BE2C (cell line): ENCODE measurements around the gene SULT2B1.

Source experiments
- DNase-seq: peaks from one replicate; pipeline ENCODE4 v3.0.0-alpha.2; 2020
- H3K27me3 ChIP-seq: fragments of 250-450 bp; sonication (Bioruptor Pico); 2 replicates; pipeline ENCODE4 v1.5.1; 2020; ENCODE audit warnings: mild to moderate bottlenecking
- H3K36me3 ChIP-seq: fragments of 250-450 bp; sonication (Bioruptor Pico); 2 replicates; pipeline ENCODE4 v1.5.1; 2020; ENCODE audit warnings: mild to moderate bottlenecking
- H3K4me1 ChIP-seq: fragments of 250-450 bp; sonication (Bioruptor Pico); 2 replicates; pipeline ENCODE4 v1.5.1; 2020
- H3K4me3 ChIP-seq: 2 replicates; pipeline ENCODE4 v1.5.1; 2011; ENCODE audit warnings: low read depth, low read length
- H3K9me3 ChIP-seq: fragments of 250-450 bp; sonication (Bioruptor Pico); 2 replicates; pipeline ENCODE4 v1.5.1; 2020
- TF ChIP-seq, protein P1 (sequence below): IDR thresholded peaks from 2 replicates; pipeline ENCODE4 v1.5.1; 2012; ENCODE audit warnings: mild to moderate bottlenecking, low read depth, low read length

The SULT2B1 gene

DNA sequence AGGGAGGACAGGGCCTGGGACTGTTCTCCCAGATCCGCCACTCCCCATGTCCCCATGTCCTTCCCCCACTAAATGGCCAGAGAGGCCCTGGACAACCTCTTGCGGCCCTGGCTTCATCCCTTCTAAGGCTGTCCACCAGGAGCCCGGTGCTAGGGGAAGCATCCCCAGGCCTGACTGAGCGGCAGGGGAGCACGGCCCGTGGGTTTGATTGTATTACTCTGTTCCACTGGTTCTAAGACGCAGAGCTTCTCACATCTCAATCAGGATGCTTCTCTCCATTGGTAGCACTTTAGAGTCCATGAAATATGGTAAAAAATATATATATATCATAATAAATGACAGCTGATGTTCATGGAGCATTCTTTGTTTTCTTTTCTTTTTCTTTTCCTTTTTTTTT, 55.4 kb downstream of the SULT2B1 start:
- Histone ChIP-seq H3K27me3 (no peaks in the 10 kb centered on the region), H3K9me3 (no peaks in the 10 kb centered on the region), H3K36me3 (no peaks in the 10 kb centered on the region), H3K4me1 (no peaks in the 10 kb centered on the region; the same call in 1 of the 2 replicates), H3K4me3 (no peak overlapping the region)
- DNase-seq = no peak
- TF ChIP-seq, protein P1, sequence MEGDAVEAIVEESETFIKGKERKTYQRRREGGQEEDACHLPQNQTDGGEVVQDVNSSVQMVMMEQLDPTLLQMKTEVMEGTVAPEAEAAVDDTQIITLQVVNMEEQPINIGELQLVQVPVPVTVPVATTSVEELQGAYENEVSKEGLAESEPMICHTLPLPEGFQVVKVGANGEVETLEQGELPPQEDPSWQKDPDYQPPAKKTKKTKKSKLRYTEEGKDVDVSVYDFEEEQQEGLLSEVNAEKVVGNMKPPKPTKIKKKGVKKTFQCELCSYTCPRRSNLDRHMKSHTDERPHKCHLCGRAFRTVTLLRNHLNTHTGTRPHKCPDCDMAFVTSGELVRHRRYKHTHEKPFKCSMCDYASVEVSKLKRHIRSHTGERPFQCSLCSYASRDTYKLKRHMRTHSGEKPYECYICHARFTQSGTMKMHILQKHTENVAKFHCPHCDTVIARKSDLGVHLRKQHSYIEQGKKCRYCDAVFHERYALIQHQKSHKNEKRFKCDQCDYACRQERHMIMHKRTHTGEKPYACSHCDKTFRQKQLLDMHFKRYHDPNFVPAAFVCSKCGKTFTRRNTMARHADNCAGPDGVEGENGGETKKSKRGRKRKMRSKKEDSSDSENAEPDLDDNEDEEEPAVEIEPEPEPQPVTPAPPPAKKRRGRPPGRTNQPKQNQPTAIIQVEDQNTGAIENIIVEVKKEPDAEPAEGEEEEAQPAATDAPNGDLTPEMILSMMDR = no peak

DNA sequence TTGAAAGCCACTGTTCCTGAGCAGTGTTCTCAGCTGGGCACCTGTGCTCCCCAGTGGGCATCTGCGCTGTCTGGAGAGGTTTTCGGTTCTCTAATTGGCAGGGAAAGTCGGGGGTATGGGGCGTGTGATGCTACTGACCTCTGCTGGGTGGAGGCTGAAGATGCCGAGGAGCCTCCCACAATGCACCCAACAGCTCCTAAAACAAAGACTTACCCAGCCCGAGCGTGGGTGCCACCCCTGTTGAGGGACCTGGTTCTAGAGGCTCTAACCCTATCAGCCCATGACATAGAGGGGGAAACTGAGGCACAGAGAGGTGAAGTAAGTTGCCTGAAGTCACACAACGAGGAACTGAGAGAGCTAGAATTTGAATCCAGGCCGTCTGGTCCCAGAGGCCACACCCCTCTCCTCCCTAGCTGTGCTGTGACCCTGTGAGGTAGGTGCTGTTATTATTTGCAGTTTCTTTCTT, 56.9 kb downstream of the SULT2B1 start:
- Histone ChIP-seq H3K4me3 (peak overlapping the region; percentile 29; the same call in 1 of the 2 replicates), H3K4me1 (peaks cover 3% of the 10 kb centered on the region), H3K36me3 (no peaks in the 10 kb centered on the region), H3K27me3 (no peaks in the 10 kb centered on the region), H3K9me3 (no peaks in the 10 kb centered on the region)
- TF ChIP-seq, protein P1 = peak; percentile 81
- DNase-seq = peak; percentile 66

DNA sequence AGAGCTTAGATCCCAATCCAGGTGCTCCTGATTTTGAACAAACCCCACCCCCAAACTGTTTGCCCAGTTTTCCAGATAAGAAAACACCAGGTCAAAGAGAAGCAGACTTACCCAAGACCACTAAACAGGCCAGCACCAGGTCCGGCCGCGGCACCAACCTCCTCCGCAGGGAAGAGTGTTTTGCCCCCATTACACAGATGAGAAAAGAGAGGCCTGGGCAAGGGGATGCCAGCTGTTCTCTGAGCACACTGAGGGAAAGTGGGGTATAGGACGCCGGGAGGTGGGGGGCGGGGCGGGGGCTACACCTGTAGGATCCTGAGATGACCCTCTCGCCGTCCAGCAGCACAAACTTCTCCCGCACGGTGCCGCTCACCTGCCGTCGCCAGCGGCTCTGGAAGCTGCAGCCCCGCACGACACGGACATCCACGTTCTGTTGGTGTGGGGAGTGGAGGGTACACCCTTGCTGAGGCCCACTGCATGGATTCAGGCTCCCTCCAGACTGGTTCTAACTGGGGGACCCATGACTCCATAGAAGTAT, 57.7 kb downstream of the SULT2B1 start:
- Histone ChIP-seq H3K9me3 (no peaks in the 10 kb centered on the region), H3K27me3 (no peaks in the 10 kb centered on the region), H3K36me3 (peaks cover 6% of the 10 kb centered on the region), H3K4me3 (no peak overlapping the region), H3K4me1 (peaks cover 12% of the 10 kb centered on the region)
- no peak for DNase-seq
- TF ChIP-seq, protein P1 = no peak

DNA sequence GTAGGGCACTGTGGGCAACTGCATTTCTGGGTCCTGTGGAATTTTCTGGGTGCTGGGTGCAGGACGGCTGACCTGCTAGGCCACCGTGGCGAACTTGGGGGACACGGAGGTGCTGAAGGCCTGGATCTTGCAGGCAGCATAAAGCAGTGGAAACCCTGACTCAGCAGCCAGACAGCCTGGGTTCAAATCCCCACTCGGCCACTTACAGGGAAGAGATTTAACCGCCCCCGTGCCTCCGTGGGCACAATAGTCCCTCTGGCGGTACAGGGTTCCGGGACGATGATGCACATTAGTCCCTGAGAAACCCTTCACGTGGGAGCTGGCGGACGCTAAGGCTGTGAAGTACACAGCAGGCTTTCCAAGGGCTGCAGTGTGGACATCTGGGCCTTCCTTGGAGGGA, 59.9 kb downstream of the SULT2B1 start:
- Histone ChIP-seq H3K9me3 (no peaks in the 10 kb centered on the region), H3K4me3 (no peak overlapping the region), H3K4me1 (peaks cover 22% of the 10 kb centered on the region), H3K36me3 (peaks cover 28% of the 10 kb centered on the region), H3K27me3 (no peaks in the 10 kb centered on the region)
- TF ChIP-seq, protein P1 = no peak
- DNase-seq = no peak

DNA sequence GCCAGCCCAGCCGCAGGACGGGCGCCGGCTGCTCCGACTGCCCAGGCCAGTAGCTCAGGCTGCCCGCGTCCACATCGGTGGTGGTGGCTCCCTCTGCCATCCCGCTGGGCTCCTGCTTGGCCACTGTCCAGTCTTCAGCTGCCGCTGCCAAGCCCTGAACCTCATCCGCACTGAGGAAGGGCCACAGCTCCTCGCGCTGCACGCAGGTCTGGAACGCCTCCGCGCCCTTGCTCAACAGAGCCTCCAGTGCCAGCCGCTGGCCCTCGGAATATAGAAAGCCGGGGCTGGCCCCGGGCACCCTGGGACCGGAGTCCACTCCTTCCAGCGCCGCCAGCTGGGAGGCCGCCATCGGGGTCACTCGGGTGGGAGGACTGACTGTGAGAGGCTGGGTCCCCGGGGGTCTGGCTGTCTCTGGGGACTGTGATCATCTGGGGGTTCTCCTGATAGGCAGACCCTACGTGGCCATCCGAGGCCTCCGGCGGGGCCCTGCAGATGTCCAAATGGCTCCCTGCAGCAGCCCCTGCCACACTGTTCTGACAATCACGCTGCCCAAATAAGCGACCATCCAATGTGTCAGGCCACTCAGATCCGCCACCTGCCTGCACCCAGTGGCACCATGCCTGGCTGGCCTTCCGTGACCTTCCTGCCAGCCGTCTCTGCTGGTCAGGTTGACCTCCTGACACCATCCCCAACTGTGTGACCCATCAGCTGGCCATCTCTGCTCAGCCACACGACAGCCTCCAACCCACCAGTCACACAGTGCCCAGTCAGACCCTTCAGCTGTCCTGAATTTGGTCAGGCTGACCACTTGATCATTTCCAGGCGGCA, 61.3 kb downstream of the SULT2B1 start:
- H3K27me3 ChIP-seq = no peaks in the 10 kb centered on the region
- H3K36me3 ChIP-seq = peaks cover 42% of the 10 kb centered on the region
- DNase-seq = no peak
- no peak overlapping the region for H3K4me3 ChIP-seq
- TF ChIP-seq, protein P1 = no peak
- H3K9me3 ChIP-seq = no peaks in the 10 kb centered on the region
- peaks cover 25% of the 10 kb centered on the region for H3K4me1 ChIP-seq
